NCI-H446 treated with DMSO at 0.1 percent for 48 hours (cell line): ENCODE measurements around the gene SLC25A22.

Source experiments
- DNase-seq: peaks from one replicate; lab custom pipeline; 2025; lab: John Stamatoyannopoulos, UW

Gene SLC25A22

DNA sequence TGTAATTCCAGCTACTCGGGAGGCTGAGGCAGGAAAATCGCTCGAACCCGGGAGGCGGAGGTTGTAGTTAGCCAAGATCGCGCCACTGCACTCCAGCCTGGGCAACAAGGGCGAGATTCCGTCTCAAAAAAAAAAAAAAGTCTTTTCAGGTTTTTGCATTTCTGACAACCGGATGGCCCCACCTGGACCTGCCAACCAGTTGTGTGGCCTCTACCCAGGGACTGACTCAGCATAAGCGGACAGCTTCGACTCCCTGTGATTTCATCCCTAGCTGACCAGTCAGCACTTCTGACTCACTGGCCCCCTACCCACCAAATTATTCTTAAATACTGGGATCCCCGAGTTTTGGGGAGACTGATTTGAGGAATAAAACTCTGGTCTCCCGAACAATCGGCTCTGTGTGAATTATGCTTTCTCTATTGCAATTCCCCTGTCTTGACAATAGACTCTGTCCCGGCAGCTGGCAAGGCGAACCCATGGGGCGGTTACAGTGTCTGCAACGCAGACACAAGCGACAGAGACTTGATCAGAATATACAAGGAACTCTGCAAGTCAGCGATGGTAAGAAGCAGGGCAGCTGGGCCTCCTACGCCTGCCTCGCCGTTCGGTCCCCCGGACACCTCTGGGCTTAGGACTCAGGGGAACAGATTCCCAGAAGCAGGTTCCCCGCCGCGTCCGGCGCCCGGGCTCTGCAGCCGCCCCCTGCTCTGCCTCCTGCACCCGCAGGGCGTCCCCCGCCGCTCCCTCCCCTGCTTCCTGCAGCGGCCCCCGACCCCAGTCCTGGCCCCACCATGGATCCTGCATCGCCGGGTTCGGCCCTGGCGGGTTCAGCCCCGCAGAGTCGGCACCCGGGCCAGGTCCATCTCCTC is 51.6 kb downstream of the SLC25A22 start:
- DNase-seq, result no peak

GRCh38 chr11:745428-745827 is 52.7 kb downstream of the SLC25A22 start:
- DNase-seq, result no peak

- no peak for DNase-seq
Observed at GRCh38 chr11:742571-743201, 55.4 kb downstream of the SLC25A22 start.

- DNase-seq, result no peak
Observed at GRCh38 chr11:742156-742546, 55.9 kb downstream of the SLC25A22 start.
